Astrocyte of the spinal cord (primary cell): ENCODE measurements around the gene RNF34.

ENCODE experiments used
- DNase-seq: peaks from one replicate; pipeline ENCODE4 v3.0.0; 2011; ENCODE audit warnings: low read depth, low spot score
- H3K4me3 ChIP-seq: 2 replicates; pipeline ENCODE4 v1.5.1; 2011; ENCODE audit warnings: low read depth, mild to moderate bottlenecking, low read length, moderate library complexity
- in situ Hi-C: cut with HindIII; loops from 2 replicates; pipeline ENCODE4 v1.10.0; 2017; ENCODE audit warnings: low sequenced_read_pairs
- TF ChIP-seq, protein P1 (sequence below): IDR thresholded peaks from 2 replicates; pipeline ENCODE4 v1.5.1; 2012; ENCODE audit warnings: low read depth, mild to moderate bottlenecking, low read length, inconsistent platforms

Gene RNF34

DNA sequence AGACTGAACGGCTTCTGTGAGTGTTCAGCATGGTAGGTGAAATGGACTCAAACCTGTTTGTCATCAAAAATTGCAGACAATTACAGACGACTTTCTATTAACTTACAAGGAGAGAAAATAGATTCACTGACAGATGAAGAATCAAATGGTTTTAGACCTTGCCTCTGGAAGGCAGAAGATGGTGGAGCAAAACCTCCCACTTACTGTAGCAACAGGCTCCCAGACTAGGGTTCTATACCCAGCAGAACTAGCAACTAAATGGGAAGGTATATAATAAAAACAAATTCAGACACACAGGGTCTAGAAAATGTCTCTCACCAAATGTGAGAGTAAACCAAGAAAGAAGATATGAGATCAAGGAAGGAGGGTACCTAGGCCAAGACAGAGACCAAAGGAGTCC lies 36.8 kb downstream of the RNF34 start:
- TF ChIP-seq, protein P1, sequence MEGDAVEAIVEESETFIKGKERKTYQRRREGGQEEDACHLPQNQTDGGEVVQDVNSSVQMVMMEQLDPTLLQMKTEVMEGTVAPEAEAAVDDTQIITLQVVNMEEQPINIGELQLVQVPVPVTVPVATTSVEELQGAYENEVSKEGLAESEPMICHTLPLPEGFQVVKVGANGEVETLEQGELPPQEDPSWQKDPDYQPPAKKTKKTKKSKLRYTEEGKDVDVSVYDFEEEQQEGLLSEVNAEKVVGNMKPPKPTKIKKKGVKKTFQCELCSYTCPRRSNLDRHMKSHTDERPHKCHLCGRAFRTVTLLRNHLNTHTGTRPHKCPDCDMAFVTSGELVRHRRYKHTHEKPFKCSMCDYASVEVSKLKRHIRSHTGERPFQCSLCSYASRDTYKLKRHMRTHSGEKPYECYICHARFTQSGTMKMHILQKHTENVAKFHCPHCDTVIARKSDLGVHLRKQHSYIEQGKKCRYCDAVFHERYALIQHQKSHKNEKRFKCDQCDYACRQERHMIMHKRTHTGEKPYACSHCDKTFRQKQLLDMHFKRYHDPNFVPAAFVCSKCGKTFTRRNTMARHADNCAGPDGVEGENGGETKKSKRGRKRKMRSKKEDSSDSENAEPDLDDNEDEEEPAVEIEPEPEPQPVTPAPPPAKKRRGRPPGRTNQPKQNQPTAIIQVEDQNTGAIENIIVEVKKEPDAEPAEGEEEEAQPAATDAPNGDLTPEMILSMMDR, result no peak
- H3K4me3 ChIP-seq, result no peak overlapping the region
- no peak for DNase-seq
- in situ Hi-C loops, result no loop called here

DNA sequence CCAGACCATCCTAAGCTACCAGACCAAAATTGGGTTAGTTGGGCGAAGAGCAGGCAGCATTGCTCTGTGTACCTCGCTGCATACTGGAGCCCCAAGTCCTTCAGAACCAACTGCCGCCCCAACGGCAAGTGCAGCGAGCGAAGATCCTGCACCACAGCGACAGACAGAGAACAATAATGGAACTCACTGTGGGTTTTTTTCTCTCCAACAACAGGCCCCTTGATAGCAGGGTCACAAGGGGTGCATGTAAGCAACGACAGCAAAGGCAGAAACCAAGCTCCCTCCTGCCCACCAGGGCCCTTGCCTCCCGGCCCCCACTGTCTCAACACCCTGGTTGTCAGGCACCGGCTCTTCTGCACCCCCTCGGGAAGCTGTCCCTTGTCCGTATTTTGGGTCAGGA lies 39.0 kb downstream of the RNF34 start:
- no peak overlapping the region for H3K4me3 ChIP-seq
- in situ Hi-C loops, result no loop called here

DNA sequence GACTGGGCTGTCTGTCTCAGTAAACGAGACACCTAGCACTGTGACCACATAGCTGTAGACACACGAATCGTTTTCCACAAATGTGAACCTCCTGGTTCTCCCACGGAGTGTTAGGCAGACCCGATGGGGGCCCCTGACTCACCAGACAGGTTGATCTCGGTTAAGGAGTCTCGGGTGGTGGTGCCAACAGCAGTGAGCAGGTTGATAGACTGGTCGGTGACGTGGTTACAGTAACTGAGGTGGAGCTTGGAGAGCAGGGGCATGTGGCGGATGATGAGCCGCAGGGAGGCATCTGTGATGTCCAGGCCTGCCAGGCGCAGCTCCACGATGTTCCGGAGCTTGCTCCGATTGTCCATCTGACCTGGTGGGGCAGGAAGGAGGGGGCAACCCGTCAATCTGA lies 39.8 kb downstream of the RNF34 start:
- TF ChIP-seq, protein P1, result no peak
- no peak for DNase-seq
- in situ Hi-C loops, result no loop called here
- H3K4me3 ChIP-seq, result no peak overlapping the region

More for the DNA sequence above, 39.0 kb downstream of the RNF34 start:
- TF ChIP-seq, protein P1, result no peak
- DNase-seq, result no peak

DNA sequence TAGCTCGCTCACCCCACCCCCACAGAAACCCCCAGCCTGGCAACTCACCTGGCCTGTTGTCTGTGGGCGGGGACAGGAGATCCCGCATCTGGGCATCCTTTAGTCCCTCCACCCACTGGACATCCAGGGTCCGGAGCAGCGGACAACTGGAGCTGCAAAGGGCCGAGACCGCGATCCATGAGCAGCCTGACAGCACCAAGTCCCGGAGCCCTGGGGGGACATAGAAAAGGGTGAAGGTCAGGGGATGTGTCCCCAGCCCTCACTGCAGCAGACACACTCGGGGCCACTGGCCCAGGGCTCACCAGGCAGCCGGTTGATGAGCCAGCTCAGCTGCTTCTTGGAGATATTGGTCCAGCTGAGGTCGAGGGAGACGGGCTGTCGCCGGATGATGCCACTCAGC lies 40.9 kb downstream of the RNF34 start:
- in situ Hi-C loops, result no loop called here
- TF ChIP-seq, protein P1, result no peak

DNA sequence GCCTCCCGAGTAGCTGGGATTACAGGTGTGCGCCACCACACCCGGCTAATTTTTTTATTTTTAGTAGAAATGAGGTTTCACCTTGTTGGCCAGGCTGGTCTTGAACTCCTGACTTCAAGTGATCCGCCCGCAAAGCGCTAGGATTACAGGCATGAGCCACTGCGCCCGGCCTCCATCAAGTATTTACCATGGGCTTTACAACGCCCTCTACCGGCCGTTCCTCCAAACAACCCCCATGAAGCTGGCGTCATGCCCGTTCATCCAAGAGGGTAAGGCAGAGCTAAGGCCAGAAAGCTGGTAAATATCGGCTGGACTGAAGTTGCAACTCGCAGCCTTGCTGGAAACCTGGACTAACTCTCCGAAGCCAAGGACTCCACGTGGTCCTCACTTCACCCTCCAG lies 41.6 kb downstream of the RNF34 start:
- in situ Hi-C loops, result no loop called here
- no peak overlapping the region for H3K4me3 ChIP-seq
- DNase-seq, result no peak
- TF ChIP-seq, protein P1, result no peak

More for the DNA sequence above, 40.9 kb downstream of the RNF34 start:
- no peak overlapping the region for H3K4me3 ChIP-seq
- no peak for DNase-seq

DNA sequence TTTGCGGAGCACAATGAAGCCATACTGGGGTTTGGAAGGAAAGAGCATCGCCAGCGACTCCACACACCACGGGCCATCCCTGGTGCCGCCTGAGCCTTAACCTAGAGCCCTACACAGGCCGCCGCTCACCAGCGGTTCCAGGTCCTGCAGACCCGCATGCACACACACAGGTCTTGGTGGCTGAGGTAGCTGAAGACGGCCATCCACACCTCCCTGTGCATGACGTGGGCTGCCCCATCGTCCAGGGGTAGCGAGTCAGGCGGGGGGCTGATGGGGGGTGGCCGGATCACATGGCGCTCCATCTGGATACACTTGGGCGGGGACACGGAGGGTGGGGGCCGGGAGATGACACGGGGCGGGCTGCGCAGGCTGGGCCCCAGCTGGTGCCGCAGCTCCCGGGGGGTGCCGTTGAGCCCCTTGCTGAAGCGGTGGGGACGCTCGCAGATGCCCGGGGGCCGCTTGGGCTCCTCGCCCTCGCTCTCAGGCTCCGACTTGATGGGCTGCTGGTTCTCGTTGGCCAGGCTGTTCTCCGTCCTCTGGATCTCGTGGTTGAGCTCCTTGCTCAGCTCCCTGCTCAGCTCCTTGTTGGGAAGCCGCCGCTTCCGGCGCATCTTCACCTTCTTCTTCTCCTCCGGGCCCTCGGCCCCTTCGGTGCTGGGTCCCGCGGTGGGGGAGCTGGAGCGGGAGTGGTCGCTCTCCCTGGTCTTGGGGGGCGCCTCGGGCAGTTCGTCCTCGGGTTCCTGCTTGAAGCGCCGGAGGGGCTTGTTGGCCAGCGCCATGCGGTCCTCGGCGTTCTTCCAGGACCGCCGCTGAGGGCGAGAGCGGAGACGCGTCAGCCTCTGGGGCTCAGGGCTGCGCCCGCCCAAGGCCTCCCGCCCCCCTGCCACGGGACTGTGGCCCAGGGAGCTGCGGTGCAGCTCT lies 42.4 kb downstream of the RNF34 start:
- no peak overlapping the region for H3K4me3 ChIP-seq
- DNase-seq, result no peak
- TF ChIP-seq, protein P1, result no peak
- in situ Hi-C loops, result no loop called here
